IPS-NIHi11 (cell line): ENCODE data around the gene FABP7.

Experiments used
- DNase-seq: peaks from one replicate; pipeline ENCODE4 v3.0.0; 2012; ENCODE audit warnings: mixed read lengths, low spot score

The FABP7 gene

GRCh38 chr6:122798099-122798641 is 18.7 kb downstream of the FABP7 start:
- DNase-seq = no peak

- no peak for DNase-seq
Measured at GRCh38 chr6:122799140-122799745, 19.7 kb downstream of the FABP7 start.

- no peak for DNase-seq
Measured at GRCh38 chr6:122799916-122800686, 20.6 kb downstream of the FABP7 start.

- DNase-seq = no peak
Measured at GRCh38 chr6:122800906-122801305, 21.4 kb downstream of the FABP7 start.

GRCh38 chr6:122801397-122801796 is 21.9 kb downstream of the FABP7 start:
- no peak for DNase-seq

- DNase-seq = no peak
Measured at GRCh38 chr6:122803171-122803661, 23.7 kb downstream of the FABP7 start.

GRCh38 chr6:122804962-122805485 is 25.5 kb downstream of the FABP7 start:
- no peak for DNase-seq

GRCh38 chr6:122806291-122806690 is 26.8 kb downstream of the FABP7 start:
- DNase-seq = no peak

- DNase-seq = no peak
Measured at GRCh38 chr6:122808121-122808885, 28.8 kb downstream of the FABP7 start.

- DNase-seq = no peak
Measured at GRCh38 chr6:122809001-122809400, 29.5 kb downstream of the FABP7 start.

GRCh38 chr6:122809691-122810090 is 30.2 kb downstream of the FABP7 start:
- no peak for DNase-seq

GRCh38 chr6:122810189-122810588 is 30.7 kb downstream of the FABP7 start:
- no peak for DNase-seq

GRCh38 chr6:122817358-122817757 is 37.8 kb downstream of the FABP7 start:
- no peak for DNase-seq

- DNase-seq = no peak
Measured at GRCh38 chr6:122817766-122818165, 38.2 kb downstream of the FABP7 start.

GRCh38 chr6:122818866-122819265 is 39.4 kb downstream of the FABP7 start:
- DNase-seq = no peak

GRCh38 chr6:122821095-122821494 is 41.6 kb downstream of the FABP7 start:
- DNase-seq = no peak

GRCh38 chr6:122825163-122825562 is 45.6 kb downstream of the FABP7 start:
- no peak for DNase-seq

GRCh38 chr6:122829456-122829855 is 49.9 kb downstream of the FABP7 start:
- DNase-seq = no peak

- no peak for DNase-seq
Measured at GRCh38 chr6:122831511-122831910, 52.0 kb downstream of the FABP7 start.

GRCh38 chr6:122832459-122832858 is 52.9 kb downstream of the FABP7 start:
- DNase-seq = no peak

GRCh38 chr6:122833021-122833491 is 53.5 kb downstream of the FABP7 start:
- DNase-seq = peak; percentile 10
